ENCODE data around the gene SLC9C1. TPM values are rescaled to one million over a fixed set of nuclear protein-coding genes. Genes with fewer than 3 reads are reported as not detected.
"Not testable (repeated sequence)": the region's sequence is repeated elsewhere in the genome, so short reads cannot be mapped to it uniquely, and the experiment has no call there.

The SLC9C1 gene
- total RNA-seq, 6 experiments from 2014 or later = not detected

DNA sequence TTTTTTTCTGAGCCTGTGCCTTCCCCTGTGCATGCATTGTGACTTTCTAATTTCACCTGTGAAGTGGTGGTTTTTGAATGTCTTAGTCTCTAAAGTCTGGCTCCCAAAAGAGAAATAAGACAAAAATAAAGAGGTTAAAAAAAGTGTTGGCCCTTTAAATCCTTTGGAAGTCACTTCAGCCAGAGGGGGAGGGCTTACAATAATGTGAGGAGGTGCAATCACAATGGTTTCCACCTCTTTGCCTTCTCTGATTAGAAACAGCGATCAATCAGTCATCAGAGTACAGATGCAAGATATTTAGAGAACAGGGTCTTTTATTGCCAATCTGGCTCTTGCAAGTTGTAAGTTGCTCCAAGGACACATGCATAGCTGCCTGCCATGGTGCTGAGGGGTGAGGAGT is 96.9 kb downstream of the SLC9C1 start:
- H3K9me3 Mint-ChIP-seq = no peaks in the 10 kb centered on the region; the same call in 1 of the 2 replicates
- no peaks in the 10 kb centered on the region for H3K27me3 Mint-ChIP-seq (ENCODE audit: insufficient read depth)
- H3K27ac Mint-ChIP-seq = no peak overlapping the region

DNA sequence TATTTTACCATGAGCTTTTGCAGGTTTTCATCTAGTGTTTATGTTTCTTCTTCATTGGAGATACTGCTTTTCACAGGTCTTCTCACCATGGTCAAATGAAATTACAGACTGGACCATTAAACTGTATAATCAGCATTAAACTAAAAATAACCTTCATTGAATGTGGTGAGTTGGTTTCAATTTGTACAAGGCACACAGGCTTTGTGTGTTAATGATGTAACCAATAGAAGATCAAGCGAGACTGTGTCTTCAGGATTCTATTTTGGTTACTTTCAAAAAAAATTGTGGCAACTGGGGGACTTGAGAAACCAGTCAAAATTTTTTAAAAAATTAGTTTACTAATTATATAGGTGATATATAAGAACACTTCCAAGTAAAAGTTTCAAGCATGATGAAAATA is 106.7 kb downstream of the SLC9C1 start:
- H3K4me1 Mint-ChIP-seq (ENCODE audit: low read depth) = no peaks in the 10 kb centered on the region
- no peak for DNase-seq
- H3K9me3 Mint-ChIP-seq = no peaks in the 10 kb centered on the region; the same call in 1 of the 2 replicates
- TF ChIP-seq, protein P1, sequence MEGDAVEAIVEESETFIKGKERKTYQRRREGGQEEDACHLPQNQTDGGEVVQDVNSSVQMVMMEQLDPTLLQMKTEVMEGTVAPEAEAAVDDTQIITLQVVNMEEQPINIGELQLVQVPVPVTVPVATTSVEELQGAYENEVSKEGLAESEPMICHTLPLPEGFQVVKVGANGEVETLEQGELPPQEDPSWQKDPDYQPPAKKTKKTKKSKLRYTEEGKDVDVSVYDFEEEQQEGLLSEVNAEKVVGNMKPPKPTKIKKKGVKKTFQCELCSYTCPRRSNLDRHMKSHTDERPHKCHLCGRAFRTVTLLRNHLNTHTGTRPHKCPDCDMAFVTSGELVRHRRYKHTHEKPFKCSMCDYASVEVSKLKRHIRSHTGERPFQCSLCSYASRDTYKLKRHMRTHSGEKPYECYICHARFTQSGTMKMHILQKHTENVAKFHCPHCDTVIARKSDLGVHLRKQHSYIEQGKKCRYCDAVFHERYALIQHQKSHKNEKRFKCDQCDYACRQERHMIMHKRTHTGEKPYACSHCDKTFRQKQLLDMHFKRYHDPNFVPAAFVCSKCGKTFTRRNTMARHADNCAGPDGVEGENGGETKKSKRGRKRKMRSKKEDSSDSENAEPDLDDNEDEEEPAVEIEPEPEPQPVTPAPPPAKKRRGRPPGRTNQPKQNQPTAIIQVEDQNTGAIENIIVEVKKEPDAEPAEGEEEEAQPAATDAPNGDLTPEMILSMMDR (IDR thresholded peaks at IDR 0.05) = no peak
- H3K4me3 Mint-ChIP-seq = no peak overlapping the region
- H3K27ac Mint-ChIP-seq = no peak overlapping the region
- H3K36me3 Mint-ChIP-seq (ENCODE audit: low read depth) = peaks cover 6% of the 10 kb centered on the region; the same call in 1 of the 2 replicates
- H3K27me3 Mint-ChIP-seq (ENCODE audit: insufficient read depth) = no peaks in the 10 kb centered on the region

More for the DNA sequence above, 96.9 kb downstream of the SLC9C1 start:
- H3K4me3 Mint-ChIP-seq = no peak overlapping the region
- H3K4me1 Mint-ChIP-seq (ENCODE audit: low read depth) = peaks cover 20% of the 10 kb centered on the region
- H3K36me3 Mint-ChIP-seq (ENCODE audit: low read depth) = no peaks in the 10 kb centered on the region; the same call in 1 of the 2 replicates
- no peak for DNase-seq
- TF ChIP-seq, protein P1 (IDR thresholded peaks at IDR 0.05) = no peak

DNA sequence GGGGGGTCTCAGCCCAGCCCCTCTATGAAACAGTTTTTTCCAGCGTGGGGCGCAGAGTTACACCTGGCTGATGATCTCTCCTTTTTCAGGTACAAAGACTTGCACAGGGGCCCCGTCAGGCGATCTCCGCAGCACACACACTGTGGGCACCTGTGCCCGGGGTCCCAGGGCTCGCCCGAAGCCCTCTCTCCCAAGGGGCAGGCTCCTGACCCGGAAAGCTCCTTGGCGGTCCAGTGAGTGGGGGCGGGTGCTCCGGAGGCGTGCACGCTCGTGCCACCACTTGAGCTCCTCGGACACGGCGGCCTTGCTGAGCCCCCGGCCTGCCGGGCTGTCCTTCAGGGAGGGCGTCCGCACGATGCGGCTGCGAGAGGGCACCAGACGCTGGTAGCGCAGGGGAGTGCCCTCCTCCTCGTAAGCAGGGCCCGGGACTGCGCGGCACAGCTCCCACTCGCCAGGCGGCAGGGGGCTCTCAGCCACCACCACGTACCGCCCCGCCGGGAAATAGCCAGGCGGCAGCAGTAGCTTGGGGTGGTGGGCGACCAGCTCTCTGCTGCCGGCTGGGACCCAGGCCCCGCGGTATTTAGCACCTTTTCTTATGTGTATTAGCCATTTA is 108.5 kb downstream of the SLC9C1 start:
- not testable (repeated sequence) for H3K27ac Mint-ChIP-seq; H3K9me3 Mint-ChIP-seq; H3K4me1 Mint-ChIP-seq (ENCODE audit: low read depth); DNase-seq; H3K4me3 Mint-ChIP-seq; H3K36me3 Mint-ChIP-seq (ENCODE audit: low read depth); H3K27me3 Mint-ChIP-seq (ENCODE audit: insufficient read depth)

DNA sequence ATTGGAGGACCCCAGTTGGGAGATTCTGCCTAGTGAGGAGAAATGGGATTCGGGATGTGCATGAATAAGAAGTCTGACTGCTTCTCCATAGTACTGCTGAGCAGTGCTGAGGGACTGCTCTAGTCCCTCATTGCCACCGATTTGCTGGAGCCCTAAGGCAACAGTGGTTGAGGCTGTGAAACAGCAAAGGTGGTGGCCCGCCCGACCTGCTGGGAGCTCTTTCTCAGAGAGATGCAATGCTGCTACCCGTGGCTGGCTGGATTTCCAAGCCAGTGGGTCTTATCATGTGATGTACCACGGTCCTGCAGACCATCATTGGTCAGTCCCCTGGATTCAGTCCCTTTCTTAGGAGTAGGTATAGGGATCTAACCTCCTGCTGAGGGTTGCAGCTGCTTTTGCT is 118.4 kb downstream of the SLC9C1 start:
- Mint-ChIP-seq H3K36me3 (ENCODE audit: low read depth) (no peaks in the 10 kb centered on the region), H3K27ac (no peak overlapping the region), H3K4me3 (no peak overlapping the region), H3K4me1 (ENCODE audit: low read depth) (no peaks in the 10 kb centered on the region), H3K27me3 (ENCODE audit: insufficient read depth) (no peaks in the 10 kb centered on the region; the same call in 1 of the 2 replicates), H3K9me3 (no peaks in the 10 kb centered on the region)
- TF ChIP-seq, protein P1 (IDR thresholded peaks at IDR 0.05) = no peak
- DNase-seq = no peak

DNA sequence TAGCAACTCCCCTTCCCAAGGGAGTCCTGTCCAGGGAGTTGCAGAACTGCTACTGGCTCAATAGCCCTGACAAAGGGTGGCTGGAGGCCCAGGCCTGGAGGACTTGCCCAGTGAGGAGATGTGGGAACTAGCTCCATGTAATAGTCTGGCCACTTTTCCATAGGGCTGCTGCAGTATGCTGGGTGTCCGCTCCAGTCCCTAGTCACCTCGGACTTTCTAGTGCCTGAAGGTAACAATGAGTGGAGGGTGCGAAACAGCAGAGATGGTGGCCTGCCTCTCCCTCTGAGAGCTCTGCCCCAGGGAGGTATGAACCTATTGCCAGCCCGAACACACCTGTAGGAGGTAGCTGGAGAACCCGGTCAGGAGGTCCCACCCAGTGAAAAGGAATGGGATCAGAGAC is 119.0 kb downstream of the SLC9C1 start:
- Mint-ChIP-seq H3K4me3 (no peak overlapping the region), H3K4me1 (ENCODE audit: low read depth) (no peaks in the 10 kb centered on the region), H3K9me3 (no peaks in the 10 kb centered on the region), H3K27me3 (ENCODE audit: insufficient read depth) (no peaks in the 10 kb centered on the region; the same call in 1 of the 2 replicates), H3K27ac (no peak overlapping the region), H3K36me3 (ENCODE audit: low read depth) (no peaks in the 10 kb centered on the region)
- TF ChIP-seq, protein P1 (IDR thresholded peaks at IDR 0.05) = no peak
- DNase-seq = no peak

DNA sequence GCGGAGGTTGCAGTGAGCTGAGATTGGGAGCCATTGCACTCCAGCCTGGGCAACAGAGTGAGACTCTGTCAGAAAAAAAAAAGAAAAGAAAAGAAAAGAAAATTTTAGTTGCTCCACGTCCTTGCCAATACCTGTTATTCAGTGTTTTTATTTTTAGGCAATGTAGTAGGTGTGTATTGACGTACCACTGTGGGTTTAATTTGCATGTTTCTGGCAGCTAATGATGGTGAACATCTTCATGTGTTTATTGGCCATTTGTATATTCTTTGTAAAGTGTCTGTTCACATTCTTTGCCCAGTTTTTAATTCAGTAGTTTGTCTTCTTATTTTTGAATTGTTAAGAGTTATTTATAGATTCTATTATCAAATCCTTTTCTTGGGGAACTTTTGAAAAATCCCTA is 122.9 kb downstream of the SLC9C1 start:
- no peak for DNase-seq
- 0 out of 2 replicates have a peak, but pooled peaks cover 2% of the 10 kb centered on the region for H3K9me3 Mint-ChIP-seq
- no peak overlapping the region for H3K27ac Mint-ChIP-seq
- TF ChIP-seq, protein P1 (IDR thresholded peaks at IDR 0.05) = no peak
- no peaks in the 10 kb centered on the region for H3K4me1 Mint-ChIP-seq (ENCODE audit: low read depth)
- no peaks in the 10 kb centered on the region; the same call in 1 of the 2 replicates for H3K27me3 Mint-ChIP-seq (ENCODE audit: insufficient read depth)
- no peaks in the 10 kb centered on the region for H3K36me3 Mint-ChIP-seq (ENCODE audit: low read depth)
- no peak overlapping the region for H3K4me3 Mint-ChIP-seq

Data from HFFc6 (cell line).